Nephron (organoid): ENCODE data around the gene SLC29A4.
A peak's percentile ranks its signal among the peaks of the same experiment; 100 is the strongest.
"Not testable (repeated sequence)": the region's sequence is repeated elsewhere in the genome, so short reads cannot be mapped to it uniquely, and the experiment has no call there.

Experiments
- H3K27ac Mint-ChIP-seq, 3 experiments: 2 replicates each; pipeline ENCODE4 v1.8.0; 2020; ENCODE audit warnings: mixed read lengths in 3 of 3, mild to moderate bottlenecking in 2 of 3, moderate library complexity in 1 of 3
- H3K27me3 Mint-ChIP-seq: 2 replicates; pipeline ENCODE4 v1.8.0; 2021; ENCODE audit warnings: low read depth, mild to moderate bottlenecking, moderate library complexity, mixed read lengths
- H3K36me3 Mint-ChIP-seq: 2 replicates; pipeline ENCODE4 v1.8.0; 2020; ENCODE audit warnings: low read depth, mixed read lengths
- H3K4me1 Mint-ChIP-seq: 2 replicates; pipeline ENCODE4 v1.8.0; 2020; ENCODE audit warnings: mixed read lengths
- H3K4me3 Mint-ChIP-seq, 3 experiments: 2 replicates each; pipeline ENCODE4 v1.8.0; 2020; ENCODE audit warnings: mild to moderate bottlenecking in 3 of 3, mixed read lengths in 3 of 3, moderate library complexity in 2 of 3
- H3K9me3 Mint-ChIP-seq: 2 replicates; pipeline ENCODE4 v1.8.0; 2020; ENCODE audit warnings: mixed read lengths
- CTCF ChIP-seq, 3 experiments: fragments of 200-600 bp; sonication (generic); IDR thresholded peaks; one replicate each; pipeline ENCODE4 v1.5.0; 2021; ENCODE audit warnings: antibody characterized with exemption in 3 of 3; ENCODE audit not compliant: unreplicated experiment in 3 of 3

Gene SLC29A4

GRCh38 chr7:5302577-5302976, 19.8 kb downstream of the SLC29A4 start:
- Mint-ChIP-seq H3K4me1 (no peaks in the 10 kb centered on the region), H3K9me3 (no peaks in the 10 kb centered on the region), H3K4me3 (no peak overlapping the region), H3K36me3 (peaks cover 35% of the 10 kb centered on the region), H3K27me3 (no peaks in the 10 kb centered on the region), H3K27ac (peak overlapping the region in 1 of 3 experiments; percentile 15)
- TF ChIP-seq CTCF (IDR thresholded peaks at IDR 0.05; ENCODE audit: unreplicated experiment in 3 of 3) = no peak

GRCh38 chr7:5303061-5303460, 20.3 kb downstream of the SLC29A4 start:
- no peak for TF ChIP-seq CTCF (IDR thresholded peaks at IDR 0.05; ENCODE audit: unreplicated experiment in 3 of 3)
- H3K9me3 Mint-ChIP-seq = no peaks in the 10 kb centered on the region
- H3K4me1 Mint-ChIP-seq = no peaks in the 10 kb centered on the region
- H3K36me3 Mint-ChIP-seq = peaks cover 34% of the 10 kb centered on the region
- no peaks in the 10 kb centered on the region for H3K27me3 Mint-ChIP-seq
- no peak overlapping the region for H3K4me3 Mint-ChIP-seq
- no peak overlapping the region for H3K27ac Mint-ChIP-seq

GRCh38 chr7:5303591-5304505, 21.1 kb downstream of the SLC29A4 start:
- Mint-ChIP-seq H3K27ac (no peak overlapping the region), H3K4me3 (no peak overlapping the region), H3K27me3 (no peaks in the 10 kb centered on the region), H3K9me3 (no peaks in the 10 kb centered on the region), H3K36me3 (peaks cover 35% of the 10 kb centered on the region), H3K4me1 (no peaks in the 10 kb centered on the region)
- no peak for TF ChIP-seq CTCF (IDR thresholded peaks at IDR 0.05; ENCODE audit: unreplicated experiment in 3 of 3)

GRCh38 chr7:5305050-5305449, 22.3 kb downstream of the SLC29A4 start:
- not testable (repeated sequence) for H3K4me3 Mint-ChIP-seq, H3K27ac Mint-ChIP-seq, H3K4me1 Mint-ChIP-seq, H3K9me3 Mint-ChIP-seq, H3K27me3 Mint-ChIP-seq
- peaks cover 35% of the 10 kb centered on the region for H3K36me3 Mint-ChIP-seq

GRCh38 chr7:5307221-5308142, 24.7 kb downstream of the SLC29A4 start:
- not testable (repeated sequence) for H3K4me1 Mint-ChIP-seq, H3K27ac Mint-ChIP-seq, H3K27me3 Mint-ChIP-seq, H3K4me3 Mint-ChIP-seq, H3K9me3 Mint-ChIP-seq
- peaks cover 45% of the 10 kb centered on the region for H3K36me3 Mint-ChIP-seq

GRCh38 chr7:5309146-5309545, 26.4 kb downstream of the SLC29A4 start:
- Mint-ChIP-seq H3K4me3 (no peak overlapping the region), H3K36me3 (peaks cover 41% of the 10 kb centered on the region)
- TF ChIP-seq CTCF (IDR thresholded peaks at IDR 0.05; ENCODE audit: unreplicated experiment in 3 of 3) = no peak

More at GRCh38 chr7:5309146-5309545, 26.4 kb downstream of the SLC29A4 start:
- Mint-ChIP-seq H3K27ac (no peak overlapping the region), H3K4me1 (no peaks in the 10 kb centered on the region), H3K27me3 (no peaks in the 10 kb centered on the region), H3K9me3 (no peaks in the 10 kb centered on the region)
